Upper lobe of left lung (tissue), 6 donors: Measurements from ENCODE around the gene RIPK4. TPM values are rescaled to one million over a fixed set of nuclear protein-coding genes. Genes with fewer than 3 reads are reported as not detected.

ENCODE experiments used
- ATAC-seq, 2 donors: fragments of 200-7000 bp; cut with Tn5 transposase; one replicate each; pipeline ENCODE4 v1.9.1; 2022; ENCODE audit warnings: mild to moderate bottlenecking in 2 of 2, moderate library complexity in 2 of 2; ENCODE audit not compliant: low FRiP score in 2 of 2
- DNase-seq, 2 donors: peaks; one replicate each; pipeline ENCODE4 v3.0.0-alpha.2; 2019 to 2020
- H3K27ac ChIP-seq, 4 donors: fragments of 200-600 bp; sonication (generic); one replicate each; pipeline ENCODE4 v1.5.1; 2016 to 2019
- H3K27me3 ChIP-seq, 4 donors: fragments of 200-600 bp; sonication (generic); one replicate each; pipeline ENCODE4 v1.5.1; 2017 to 2019
- H3K36me3 ChIP-seq, 4 donors: fragments of 200-600 bp; sonication (generic); one replicate each; pipeline ENCODE4 v1.5.1; 2016 to 2019
- H3K4me1 ChIP-seq, 4 donors: fragments of 200-600 bp; sonication (generic); one replicate each; pipeline ENCODE4 v1.5.1; 2018 to 2019
- H3K4me3 ChIP-seq, 4 donors: fragments of 200-600 bp; sonication (generic); one replicate each; pipeline ENCODE4 v1.5.1; 2017 to 2019; ENCODE audit warnings: mild to moderate bottlenecking in 2 of 4, moderate library complexity in 1 of 4
- H3K9me3 ChIP-seq, 4 donors: fragments of 200-600 bp; sonication (generic); one replicate each; pipeline ENCODE4 v1.5.1; 2018 to 2019
- EP300 ChIP-seq, 4 donors: sonication (generic); formaldehyde crosslinking; IDR thresholded peaks; one replicate each; pipeline ENCODE4 v1.5.1; 2017; ENCODE audit warnings: antibody characterized with exemption in 4 of 4, control low read depth in 2 of 4
- POLR2A ChIP-seq, 4 donors: fragments of 450-650 bp; IDR thresholded peaks; one replicate each; pipeline ENCODE4 v1.5.1; 2016 to 2017; ENCODE audit warnings: antibody characterized with exemption in 4 of 4, mild to moderate bottlenecking in 2 of 4
- POLR2AphosphoS5 ChIP-seq, 2 donors: sonication (generic); formaldehyde crosslinking; IDR thresholded peaks; one replicate each; pipeline ENCODE4 v1.5.1; 2017; ENCODE audit warnings: antibody characterized with exemption in 2 of 2
- WGBS, 2 donors: methylation state at CpG; one replicate each; pipeline ENCODE4 v1.1.5; 2017 to 2018; 5-methylcytosine and 5-hydroxymethylcytosine counted together
- total RNA-seq, 6 donors: library from RNA; depleted of rRNA in 4 of 6; stranded (reverse); fragments of >200 nt in 4 of 6; gene quantifications; one replicate each; pipeline versions ENCODE4 v1.1.0 to v1.2.1, GENCODE V29; 2016 to 2021
- TF ChIP-seq, protein P1 (sequence below), 6 experiments: fragments of 450-650 bp in 4 of 6; fragments of 200-600 bp in 2 of 6; sonication (generic) in 2 of 6; IDR thresholded peaks; one replicate each; pipeline ENCODE4 v1.5.1; 2016 to 2019; ENCODE audit warnings: antibody characterized with exemption in 6 of 6
- donor health status: DM: no; HTN: no; CAD: no; lungs with moderate emphysema.
- donor health status: DM: no; HTN: yes; CAD: no; lungs with severe emphysema.

RIPK4 gene
- total RNA-seq, 6 donors from 2014 or later: 6.3 to 18.6 (median 14.9) TPM

DNA sequence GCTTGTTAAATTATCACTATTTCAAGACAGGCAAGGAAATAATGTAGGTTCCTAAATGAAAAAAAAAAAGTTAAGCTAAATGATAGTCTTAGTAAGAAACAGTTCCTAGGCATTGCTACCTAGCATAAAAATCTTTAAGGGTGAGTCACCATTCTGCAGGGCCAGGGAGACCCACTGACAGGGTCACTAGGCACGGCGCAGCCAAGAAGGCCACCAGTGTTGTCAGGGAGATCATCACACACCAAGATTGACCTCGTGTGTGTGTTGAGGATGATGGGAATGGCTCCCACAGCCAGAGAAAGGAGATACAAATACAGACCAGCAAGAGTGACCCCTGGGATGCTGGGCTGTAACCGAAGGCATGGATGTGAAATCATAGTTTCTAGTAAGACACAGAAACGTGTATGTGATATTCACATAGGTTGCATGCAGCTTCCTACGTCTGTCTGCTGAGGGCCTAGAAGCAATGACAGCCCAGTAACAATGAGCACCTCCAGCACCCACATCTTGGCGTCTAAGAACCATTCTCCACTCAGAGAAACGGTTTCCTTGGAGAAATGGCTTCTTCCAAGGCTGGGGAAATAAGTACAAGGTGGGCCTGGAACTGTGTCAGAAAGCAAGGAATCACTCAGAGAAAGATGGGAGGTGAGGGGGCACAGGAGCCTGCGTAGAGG, 29.1 kb downstream of the RIPK4 start:
- DNase-seq: no peak
- TF ChIP-seq EP300 (IDR thresholded peaks at IDR 0.05): no peak
- no peak for TF ChIP-seq POLR2A (IDR thresholded peaks at IDR 0.05)
- TF ChIP-seq POLR2AphosphoS5 (IDR thresholded peaks at IDR 0.05): no peak
- TF ChIP-seq, protein P1, sequence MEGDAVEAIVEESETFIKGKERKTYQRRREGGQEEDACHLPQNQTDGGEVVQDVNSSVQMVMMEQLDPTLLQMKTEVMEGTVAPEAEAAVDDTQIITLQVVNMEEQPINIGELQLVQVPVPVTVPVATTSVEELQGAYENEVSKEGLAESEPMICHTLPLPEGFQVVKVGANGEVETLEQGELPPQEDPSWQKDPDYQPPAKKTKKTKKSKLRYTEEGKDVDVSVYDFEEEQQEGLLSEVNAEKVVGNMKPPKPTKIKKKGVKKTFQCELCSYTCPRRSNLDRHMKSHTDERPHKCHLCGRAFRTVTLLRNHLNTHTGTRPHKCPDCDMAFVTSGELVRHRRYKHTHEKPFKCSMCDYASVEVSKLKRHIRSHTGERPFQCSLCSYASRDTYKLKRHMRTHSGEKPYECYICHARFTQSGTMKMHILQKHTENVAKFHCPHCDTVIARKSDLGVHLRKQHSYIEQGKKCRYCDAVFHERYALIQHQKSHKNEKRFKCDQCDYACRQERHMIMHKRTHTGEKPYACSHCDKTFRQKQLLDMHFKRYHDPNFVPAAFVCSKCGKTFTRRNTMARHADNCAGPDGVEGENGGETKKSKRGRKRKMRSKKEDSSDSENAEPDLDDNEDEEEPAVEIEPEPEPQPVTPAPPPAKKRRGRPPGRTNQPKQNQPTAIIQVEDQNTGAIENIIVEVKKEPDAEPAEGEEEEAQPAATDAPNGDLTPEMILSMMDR (IDR thresholded peaks at IDR 0.05): no peak
- Histone ChIP-seq H3K4me1 (no peaks in the 10 kb centered on the region), H3K36me3 (peaks cover 0 to 27% (median 14%) of the 10 kb centered on the region in 4 donors), H3K4me3 (no peak overlapping the region), H3K9me3 (peaks cover 0 to 4% (median 0%) of the 10 kb centered on the region in 4 donors), H3K27ac (no peak overlapping the region), H3K27me3 (no peaks in the 10 kb centered on the region)
- ATAC-seq: no peak
- WGBS, 2 donors: 82 to 88% methylated on average over 9 of the region's 9 CpGs

DNA sequence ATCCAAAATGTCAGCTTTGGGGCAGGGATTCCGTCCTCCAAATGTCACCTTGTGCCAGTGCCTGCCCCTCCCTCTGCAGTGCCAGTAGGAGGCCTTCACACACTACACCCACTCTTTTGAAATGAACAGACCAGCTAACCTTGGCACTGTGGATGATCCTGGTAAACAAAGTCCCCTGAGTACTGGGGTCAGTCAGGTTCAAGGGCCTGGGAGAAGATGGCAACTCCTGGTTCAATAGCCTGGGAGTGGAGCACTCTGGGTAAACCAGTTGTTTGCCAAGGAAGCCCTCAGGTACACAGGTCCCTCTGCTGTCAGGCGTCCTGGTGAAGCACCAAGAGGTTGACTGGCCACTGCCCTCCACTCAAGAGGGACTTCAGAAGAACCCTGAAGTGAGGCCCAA, 30.4 kb downstream of the RIPK4 start:
- H3K4me1 ChIP-seq: no peaks in the 10 kb centered on the region
- H3K9me3 ChIP-seq: peaks cover 0 to 7% (median 0%) of the 10 kb centered on the region in 4 donors
- no peak for TF ChIP-seq POLR2A (IDR thresholded peaks at IDR 0.05)
- TF ChIP-seq, protein P1 (IDR thresholded peaks at IDR 0.05): no peak
- no peak for TF ChIP-seq POLR2AphosphoS5 (IDR thresholded peaks at IDR 0.05)
- no peak for TF ChIP-seq EP300 (IDR thresholded peaks at IDR 0.05)
- no peaks in the 10 kb centered on the region for H3K27me3 ChIP-seq
- H3K36me3 ChIP-seq: peaks cover 0 to 17% (median 7%) of the 10 kb centered on the region in 4 donors
- no peak for ATAC-seq
- no peak for DNase-seq
- no peak overlapping the region for H3K4me3 ChIP-seq
- H3K27ac ChIP-seq: no peak overlapping the region
- 58 to 75% methylated on average over 1 to 2 of the region's 2 CpGs for WGBS, 2 donors

DNA sequence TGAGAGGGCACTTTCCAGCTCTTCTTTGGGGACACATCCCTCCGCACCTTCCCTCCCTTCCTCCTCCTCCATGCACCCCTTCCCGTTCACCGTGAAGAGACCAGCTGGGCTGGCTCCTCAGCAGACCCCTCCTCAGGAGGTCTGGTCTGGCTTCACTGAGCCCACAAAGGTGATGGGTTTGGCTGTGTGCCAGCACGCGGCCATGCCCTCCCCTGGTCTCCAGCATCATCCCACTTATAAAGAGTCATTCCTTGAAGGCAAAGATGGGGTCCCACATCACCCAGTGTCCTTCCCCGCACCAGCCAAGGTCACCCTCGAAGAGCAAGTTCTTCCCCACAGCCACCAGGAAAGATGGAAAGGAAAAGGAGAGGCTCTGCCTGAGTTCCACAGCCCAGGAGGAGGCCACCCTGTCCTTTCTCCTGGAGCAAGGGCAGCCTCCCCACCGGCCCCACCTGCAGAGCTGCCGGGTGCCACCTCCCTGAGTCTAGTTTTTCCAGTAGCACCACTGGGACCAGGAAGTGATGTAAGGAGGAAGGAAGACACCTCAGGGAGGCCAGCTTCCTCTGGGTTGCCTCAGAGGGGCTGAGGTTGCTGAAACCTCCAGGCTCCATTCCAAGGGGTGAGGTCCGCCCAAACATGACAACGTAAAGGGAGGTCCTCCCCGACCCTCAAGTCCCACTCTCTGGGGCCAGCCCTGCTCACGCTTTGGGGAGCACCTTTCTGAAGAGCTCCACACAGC, 32.7 kb downstream of the RIPK4 start:
- no peaks in the 10 kb centered on the region for H3K27me3 ChIP-seq
- H3K36me3 ChIP-seq: no peaks in the 10 kb centered on the region
- H3K9me3 ChIP-seq: peaks cover 0 to 7% (median 0%) of the 10 kb centered on the region in 4 donors
- 78 to 84% methylated on average over 11 to 13 of the region's 13 CpGs for WGBS, 2 donors
- TF ChIP-seq EP300 (IDR thresholded peaks at IDR 0.05) (no peak), POLR2AphosphoS5 (IDR thresholded peaks at IDR 0.05) (no peak), POLR2A (IDR thresholded peaks at IDR 0.05) (no peak)
- TF ChIP-seq, protein P1 (IDR thresholded peaks at IDR 0.05): no peak
- no peak overlapping the region for H3K4me3 ChIP-seq
- DNase-seq (no peak), ATAC-seq (peak in 1 of 2 donors; percentile 19)
- no peaks in the 10 kb centered on the region for H3K4me1 ChIP-seq
- H3K27ac ChIP-seq: no peak overlapping the region

DNA sequence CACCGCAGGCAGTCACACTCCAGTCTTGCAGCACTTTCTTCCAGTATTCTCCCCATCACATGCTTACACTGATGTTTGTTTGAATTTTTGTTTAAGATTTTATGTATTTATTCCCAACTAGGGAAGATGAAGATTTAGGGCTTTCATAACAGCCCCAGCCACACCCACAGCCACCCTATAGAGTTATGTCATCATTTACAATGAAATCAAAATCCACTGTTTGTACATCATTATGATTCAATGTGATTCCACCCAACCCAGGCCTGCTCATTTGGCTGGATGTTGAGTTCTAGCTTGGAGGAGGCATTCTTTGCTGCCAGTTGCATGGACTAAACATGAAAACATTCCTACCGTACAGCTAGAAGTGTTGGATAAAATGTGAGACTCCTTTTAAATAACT, 35.8 kb downstream of the RIPK4 start:
- DNase-seq (no peak), ATAC-seq (no peak)
- Histone ChIP-seq H3K27me3 (no peaks in the 10 kb centered on the region), H3K27ac (no peak overlapping the region), H3K4me3 (no peak overlapping the region), H3K9me3 (peaks cover 0 to 3% (median 0%) of the 10 kb centered on the region in 4 donors), H3K4me1 (peaks cover 0 to 3% (median 0%) of the 10 kb centered on the region in 4 donors), H3K36me3 (no peaks in the 10 kb centered on the region)
- WGBS, 2 donors: 76 to 78% methylated on average over 2 of the region's 2 CpGs
- TF ChIP-seq POLR2A (IDR thresholded peaks at IDR 0.05): no peak
- TF ChIP-seq, protein P1 (IDR thresholded peaks at IDR 0.05): no peak
- TF ChIP-seq EP300 (IDR thresholded peaks at IDR 0.05): no peak
- no peak for TF ChIP-seq POLR2AphosphoS5 (IDR thresholded peaks at IDR 0.05)
